Inflammatory macrophage treated with lipopolysaccharide for 4 hours (primary cell): ENCODE results near the gene LIN28B.

Source experiments
- DNase-seq: peaks from one replicate; pipeline ENCODE4 v3.0.0-alpha.2; 2020

The LIN28B gene

GRCh38 chr6:105116150-105116549 is 159.2 kb downstream of the LIN28B start:
- no peak for DNase-seq

GRCh38 chr6:105120570-105120969 is 163.7 kb downstream of the LIN28B start:
- DNase-seq = no peak

GRCh38 chr6:105121981-105122380 is 165.1 kb downstream of the LIN28B start:
- no peak for DNase-seq

- DNase-seq = no peak
Measured at GRCh38 chr6:105122717-105123116, 165.8 kb downstream of the LIN28B start.
